Vagina (tissue), 2 donors: ENCODE results near the gene CNTROB. TPM values are rescaled to one million over a fixed set of nuclear protein-coding genes. Genes with fewer than 3 reads are reported as not detected.

Source experiments
- DNase-seq, 2 donors: peaks; one replicate each; pipeline ENCODE4 v3.0.0-alpha.2; 2017; ENCODE audit errors: extremely low spot score in 2 of 2
- H3K27ac ChIP-seq: fragments of 200-600 bp; sonication (generic); one replicate; pipeline ENCODE4 v1.5.1; 2019
- H3K27me3 ChIP-seq: fragments of 200-600 bp; sonication (generic); one replicate; pipeline ENCODE4 v1.5.1; 2019
- H3K36me3 ChIP-seq, 2 donors: fragments of 200-600 bp; sonication (generic); one replicate each; pipeline ENCODE4 v1.5.1; 2017 to 2019
- H3K4me1 ChIP-seq: fragments of 200-600 bp; sonication (generic); one replicate; pipeline ENCODE4 v1.5.1; 2019
- H3K4me3 ChIP-seq, 2 donors: fragments of 200-600 bp; sonication (generic); 1 replicate in 1 of 2; 2 replicates in 1 of 2; pipeline ENCODE4 v1.5.1; 2016 to 2019
- H3K9me3 ChIP-seq: fragments of 200-600 bp; sonication (generic); one replicate; pipeline ENCODE4 v1.5.1; 2019
- POLR2A ChIP-seq, 2 donors: fragments of 450-650 bp; IDR thresholded peaks; one replicate each; pipeline ENCODE4 v1.6.1; 2017; ENCODE audit warnings: antibody characterized with exemption in 2 of 2, mild to moderate bottlenecking in 2 of 2, moderate library complexity in 2 of 2
- POLR2AphosphoS5 ChIP-seq, 2 donors: sonication (generic); formaldehyde crosslinking; IDR thresholded peaks; one replicate each; pipeline ENCODE4 v1.9.0; 2017; ENCODE audit warnings: antibody characterized with exemption in 2 of 2, mild to moderate bottlenecking in 2 of 2, low read depth in 1 of 2; ENCODE audit not compliant: insufficient read depth in 1 of 2
- intact Hi-C: fragments of 100-400 bp; cut with DNase I; formaldehyde crosslinking; loops from one replicate; pipeline ENCODE4 v1.15.1; 2023
- total RNA-seq: library from RNA; depleted of rRNA; stranded (reverse); fragments of >200 nt; gene quantifications from one replicate; pipeline ENCODE4 v1.2.3, GENCODE V29; 2016
- TF ChIP-seq, protein P1 (sequence below), 3 experiments: fragments of 450-650 bp in 2 of 3; fragments of 200-600 bp in 1 of 3; sonication (generic) in 1 of 3; IDR thresholded peaks; one replicate each; pipeline ENCODE4 v1.5.1; 2017 to 2019; ENCODE audit warnings: antibody characterized with exemption in 3 of 3, mild to moderate bottlenecking in 2 of 3, moderate library complexity in 2 of 3

CNTROB gene
- total RNA-seq, 1 donor from 2014 or later = 20.9 TPM

DNA sequence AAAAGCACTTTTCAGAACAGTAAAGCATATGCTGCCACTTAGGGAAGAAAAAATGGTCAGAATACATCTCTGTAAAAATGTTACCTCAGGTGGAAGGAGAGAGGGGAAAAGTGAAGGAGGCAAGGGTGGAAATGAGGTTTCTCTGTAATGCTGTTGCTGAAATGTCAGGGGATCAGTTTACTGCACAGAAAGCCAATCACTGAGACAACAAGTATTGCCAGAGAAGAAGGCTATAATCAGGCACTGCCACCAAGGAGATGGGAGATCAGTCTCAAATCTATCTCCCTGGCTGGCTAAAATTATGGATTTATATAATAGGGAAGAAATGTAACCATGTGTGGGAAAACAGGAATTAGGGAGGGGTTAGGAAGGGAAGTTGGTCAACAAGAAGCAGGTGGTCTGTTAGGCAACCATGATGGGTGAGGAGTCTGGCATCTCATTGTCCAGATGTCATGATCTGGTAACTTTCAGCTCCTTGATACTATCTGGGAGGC is 42.7 kb downstream of the CNTROB start:
- intact Hi-C loops = no loop called here
- H3K4me3 ChIP-seq = no peak overlapping the region
- H3K27ac ChIP-seq = no peak overlapping the region
- no peaks in the 10 kb centered on the region for H3K9me3 ChIP-seq
- no peak for TF ChIP-seq POLR2AphosphoS5 (IDR thresholded peaks at IDR 0.05; ENCODE audit: insufficient read depth in 1 of 2, low read depth in 1 of 2)
- TF ChIP-seq, protein P1, sequence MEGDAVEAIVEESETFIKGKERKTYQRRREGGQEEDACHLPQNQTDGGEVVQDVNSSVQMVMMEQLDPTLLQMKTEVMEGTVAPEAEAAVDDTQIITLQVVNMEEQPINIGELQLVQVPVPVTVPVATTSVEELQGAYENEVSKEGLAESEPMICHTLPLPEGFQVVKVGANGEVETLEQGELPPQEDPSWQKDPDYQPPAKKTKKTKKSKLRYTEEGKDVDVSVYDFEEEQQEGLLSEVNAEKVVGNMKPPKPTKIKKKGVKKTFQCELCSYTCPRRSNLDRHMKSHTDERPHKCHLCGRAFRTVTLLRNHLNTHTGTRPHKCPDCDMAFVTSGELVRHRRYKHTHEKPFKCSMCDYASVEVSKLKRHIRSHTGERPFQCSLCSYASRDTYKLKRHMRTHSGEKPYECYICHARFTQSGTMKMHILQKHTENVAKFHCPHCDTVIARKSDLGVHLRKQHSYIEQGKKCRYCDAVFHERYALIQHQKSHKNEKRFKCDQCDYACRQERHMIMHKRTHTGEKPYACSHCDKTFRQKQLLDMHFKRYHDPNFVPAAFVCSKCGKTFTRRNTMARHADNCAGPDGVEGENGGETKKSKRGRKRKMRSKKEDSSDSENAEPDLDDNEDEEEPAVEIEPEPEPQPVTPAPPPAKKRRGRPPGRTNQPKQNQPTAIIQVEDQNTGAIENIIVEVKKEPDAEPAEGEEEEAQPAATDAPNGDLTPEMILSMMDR (IDR thresholded peaks at IDR 0.05) = no peak
- no peak for TF ChIP-seq POLR2A (IDR thresholded peaks at IDR 0.05)
- H3K4me1 ChIP-seq = no peaks in the 10 kb centered on the region
- no peak for DNase-seq
- no peaks in the 10 kb centered on the region for H3K27me3 ChIP-seq
- H3K36me3 ChIP-seq = no peaks in the 10 kb centered on the region

DNA sequence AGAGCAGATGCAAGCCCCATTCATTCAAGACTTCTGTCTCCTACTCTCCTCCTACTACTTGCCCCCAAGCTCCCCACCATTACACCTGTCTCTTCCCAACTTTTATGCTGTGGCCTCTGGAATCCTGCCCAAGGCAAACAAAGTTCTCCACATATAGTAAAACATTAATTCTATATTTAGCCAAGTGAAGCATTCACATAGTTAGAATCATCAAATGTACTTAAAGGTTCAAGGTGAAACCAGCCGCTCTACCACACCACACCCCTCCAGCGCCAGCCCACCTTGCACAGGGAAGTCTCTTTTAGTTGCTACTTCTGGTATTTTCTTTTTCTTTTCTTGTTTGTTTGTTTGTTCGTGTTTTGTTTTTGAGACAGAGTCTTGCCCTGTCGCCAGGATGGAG is 45.0 kb downstream of the CNTROB start:
- Histone ChIP-seq H3K4me3 (no peak overlapping the region), H3K36me3 (no peaks in the 10 kb centered on the region), H3K27me3 (no peaks in the 10 kb centered on the region), H3K9me3 (no peaks in the 10 kb centered on the region), H3K27ac (no peak overlapping the region), H3K4me1 (no peaks in the 10 kb centered on the region)
- intact Hi-C loops = no loop called here
- no peak for DNase-seq
- TF ChIP-seq POLR2AphosphoS5 (IDR thresholded peaks at IDR 0.05; ENCODE audit: insufficient read depth in 1 of 2, low read depth in 1 of 2) (no peak), POLR2A (IDR thresholded peaks at IDR 0.05) (no peak)
- TF ChIP-seq, protein P1 (IDR thresholded peaks at IDR 0.05) = no peak

DNA sequence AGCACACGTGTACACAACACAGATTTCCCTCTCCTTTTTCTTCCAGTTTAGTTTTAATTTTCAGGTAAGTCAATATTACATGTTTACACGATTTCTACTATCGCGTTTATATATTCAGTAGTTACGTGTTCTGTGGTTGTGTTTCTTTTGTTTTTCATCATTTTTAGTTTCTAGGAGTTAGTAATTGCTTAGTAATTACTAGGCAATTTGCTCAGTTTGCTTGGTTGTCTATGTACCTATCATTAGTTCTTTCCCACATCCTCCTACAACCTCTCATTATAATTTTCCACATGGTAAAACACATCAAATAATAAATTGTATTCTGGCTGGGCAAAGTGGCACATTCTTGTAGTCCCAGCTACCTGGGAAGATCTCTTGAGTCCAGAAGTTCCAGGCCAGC is 45.8 kb downstream of the CNTROB start:
- Histone ChIP-seq H3K36me3 (no peaks in the 10 kb centered on the region), H3K4me1 (no peaks in the 10 kb centered on the region), H3K27me3 (no peaks in the 10 kb centered on the region), H3K4me3 (no peak overlapping the region), H3K9me3 (no peaks in the 10 kb centered on the region), H3K27ac (no peak overlapping the region)
- no peak for DNase-seq
- intact Hi-C loops = no loop called here
- TF ChIP-seq POLR2AphosphoS5 (IDR thresholded peaks at IDR 0.05; ENCODE audit: insufficient read depth in 1 of 2, low read depth in 1 of 2) = no peak

DNA sequence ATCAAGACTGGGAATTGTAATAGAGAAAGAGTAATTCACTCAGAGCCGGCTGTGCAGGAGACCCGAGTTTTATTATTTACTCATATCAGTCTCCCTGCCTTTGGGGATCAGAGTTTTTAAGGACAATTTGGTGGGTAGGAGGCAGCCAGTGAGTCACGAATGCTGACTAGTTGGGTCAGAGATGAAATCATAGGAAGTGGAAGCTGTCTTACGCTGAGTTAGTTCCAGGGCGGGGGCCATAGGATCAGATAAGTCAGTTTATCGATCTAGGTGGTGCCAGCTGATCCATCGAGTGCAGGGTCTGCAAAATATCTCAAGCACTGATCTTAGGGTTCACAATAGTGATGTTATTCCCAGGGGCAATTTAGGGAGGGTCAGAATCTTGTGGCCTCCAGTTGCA is 50.2 kb downstream of the CNTROB start:
- TF ChIP-seq POLR2AphosphoS5 (IDR thresholded peaks at IDR 0.05; ENCODE audit: insufficient read depth in 1 of 2, low read depth in 1 of 2) = no peak
- no peak for TF ChIP-seq POLR2A (IDR thresholded peaks at IDR 0.05)
- TF ChIP-seq, protein P1 (IDR thresholded peaks at IDR 0.05) = no peak
- Histone ChIP-seq H3K9me3 (no peaks in the 10 kb centered on the region), H3K4me1 (no peaks in the 10 kb centered on the region), H3K27me3 (no peaks in the 10 kb centered on the region), H3K36me3 (no peaks in the 10 kb centered on the region), H3K27ac (no peak overlapping the region), H3K4me3 (no peak overlapping the region)
- no peak for DNase-seq
- intact Hi-C loops = no loop called here

DNA sequence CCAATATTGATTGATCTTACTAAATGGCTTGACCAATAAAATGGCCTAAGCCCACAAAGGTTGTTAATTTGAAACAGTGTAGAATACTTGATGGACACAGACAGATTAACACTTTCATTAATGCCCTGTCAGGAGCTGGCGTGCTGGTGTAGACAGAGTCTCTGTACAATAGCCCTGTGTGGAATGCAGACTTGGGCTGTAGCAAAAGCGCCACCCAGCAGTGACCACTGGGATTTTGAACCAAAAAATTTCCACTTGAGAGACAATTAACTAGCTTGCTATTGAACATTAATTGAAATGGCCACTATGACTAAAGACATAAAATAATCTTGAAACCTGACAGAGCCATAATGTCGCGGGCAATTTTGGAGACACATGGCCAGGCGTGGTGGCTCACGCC is 50.7 kb downstream of the CNTROB start:
- Histone ChIP-seq H3K27me3 (no peaks in the 10 kb centered on the region), H3K27ac (no peak overlapping the region), H3K4me3 (no peak overlapping the region), H3K36me3 (no peaks in the 10 kb centered on the region), H3K4me1 (no peaks in the 10 kb centered on the region), H3K9me3 (no peaks in the 10 kb centered on the region)
- TF ChIP-seq, protein P1 (IDR thresholded peaks at IDR 0.05) = no peak
- TF ChIP-seq POLR2AphosphoS5 (IDR thresholded peaks at IDR 0.05; ENCODE audit: insufficient read depth in 1 of 2, low read depth in 1 of 2) (no peak), POLR2A (IDR thresholded peaks at IDR 0.05) (no peak)
- intact Hi-C loops = no loop called here
- DNase-seq = no peak
